H9 (cell line): ENCODE data around the gene B3GNT5. TPM values are rescaled to one million over a fixed set of nuclear protein-coding genes. Genes with fewer than 3 reads are reported as not detected.

ENCODE experiments used
- DNase-seq: peaks from one replicate; pipeline ENCODE4 v3.0.0-alpha.2; 2017
- H2AFZ ChIP-seq: one replicate; pipeline ENCODE4 v1.6.1; 2013; ENCODE audit warnings: mild to moderate bottlenecking, low read length, control low read depth, moderate library complexity
- H2AK5ac ChIP-seq: 2 replicates; pipeline ENCODE4 v1.6.1; 2013; ENCODE audit warnings: low read length, control low read depth, mixed read lengths; ENCODE audit not compliant: insufficient read length
- H2BK120ac ChIP-seq: one replicate; pipeline ENCODE4 v1.6.1; 2013; ENCODE audit warnings: low read depth, mild to moderate bottlenecking, low read length, control low read depth, inconsistent platforms; ENCODE audit not compliant: poor library complexity, severe bottlenecking
- H2BK12ac ChIP-seq: 2 replicates; pipeline ENCODE4 v1.6.1; 2013; ENCODE audit warnings: low read length, control low read depth, mixed read lengths, low read depth; ENCODE audit not compliant: insufficient read length
- H2BK15ac ChIP-seq: 2 replicates; pipeline ENCODE4 v1.6.1; 2013; ENCODE audit warnings: low read depth, low read length, control low read depth
- H2BK20ac ChIP-seq: one replicate; pipeline ENCODE4 v1.6.1; 2013; ENCODE audit warnings: low read depth, mild to moderate bottlenecking, low read length, control low read depth, inconsistent platforms; ENCODE audit not compliant: poor library complexity, severe bottlenecking
- H2BK5ac ChIP-seq: 2 replicates; pipeline ENCODE4 v1.6.1; 2013; ENCODE audit warnings: low read length, control low read depth, mixed read lengths; ENCODE audit not compliant: insufficient read length
- H3K14ac ChIP-seq: 2 replicates; pipeline ENCODE4 v1.6.1; 2013; ENCODE audit warnings: low read length, control low read depth; ENCODE audit not compliant: insufficient read depth
- H3K18ac ChIP-seq: 2 replicates; pipeline ENCODE4 v1.6.1; 2013; ENCODE audit warnings: low read depth, mild to moderate bottlenecking, mixed read lengths, low read length, control low read depth; ENCODE audit not compliant: insufficient read length
- H3K23ac ChIP-seq: 2 replicates; pipeline ENCODE4 v1.6.1; 2013; ENCODE audit warnings: low read length, control low read depth, mixed read lengths, low read depth; ENCODE audit not compliant: insufficient read length
- H3K23me2 ChIP-seq: 2 replicates; pipeline ENCODE4 v1.6.1; 2013; ENCODE audit warnings: low read depth, mild to moderate bottlenecking, mixed read lengths, low read length, control low read depth; ENCODE audit not compliant: insufficient read length, poor library complexity, severe bottlenecking
- H3K27ac ChIP-seq: 2 replicates; pipeline ENCODE4 v1.5.1; 2013; ENCODE audit warnings: low read length, control low read depth, mixed read lengths, low read depth; ENCODE audit not compliant: insufficient read length
- H3K27me3 ChIP-seq: 2 replicates; pipeline ENCODE4 v1.6.1; 2013; ENCODE audit warnings: low read length, control low read depth, inconsistent platforms; ENCODE audit not compliant: insufficient read depth
- H3K4ac ChIP-seq: 2 replicates; pipeline ENCODE4 v1.6.1; 2013; ENCODE audit warnings: low read depth, mild to moderate bottlenecking, control low read depth, inconsistent platforms, low read length, moderate library complexity
- H3K4me1 ChIP-seq: 2 replicates; pipeline ENCODE4 v1.6.1; 2013; ENCODE audit warnings: low read length, control low read depth, inconsistent platforms; ENCODE audit not compliant: insufficient read depth
- H3K4me2 ChIP-seq: 2 replicates; pipeline ENCODE4 v1.6.1; 2013; ENCODE audit warnings: low read length, control low read depth, mixed read lengths; ENCODE audit not compliant: insufficient read length, insufficient read depth
- H3K56ac ChIP-seq: 2 replicates; pipeline ENCODE4 v1.6.1; 2013; ENCODE audit warnings: low read depth, mild to moderate bottlenecking, mixed read lengths, low read length, control low read depth; ENCODE audit not compliant: insufficient read length
- H3K79me1 ChIP-seq: 2 replicates; pipeline ENCODE4 v1.6.1; 2013; ENCODE audit warnings: low read depth, mild to moderate bottlenecking, moderate library complexity, low read length, control low read depth, inconsistent platforms; ENCODE audit not compliant: insufficient read depth, poor library complexity, severe bottlenecking
- H3K79me2 ChIP-seq: 2 replicates; pipeline ENCODE4 v1.6.1; 2013; ENCODE audit warnings: low read length, control low read depth, inconsistent platforms; ENCODE audit not compliant: insufficient read depth
- H3K9ac ChIP-seq: 2 replicates; pipeline ENCODE4 v1.6.1; 2013; ENCODE audit warnings: low read length, control low read depth, mixed read lengths; ENCODE audit not compliant: insufficient read length; ENCODE audit errors: extremely low read depth
- H3K9me3 ChIP-seq: one replicate; pipeline ENCODE4 v1.6.1; 2013; ENCODE audit warnings: low read depth, low read length, inconsistent platforms; ENCODE audit not compliant: control insufficient read depth
- H3T11ph ChIP-seq: one replicate; pipeline ENCODE4 v1.6.1; 2013; ENCODE audit warnings: mild to moderate bottlenecking, low read length, control low read depth, inconsistent platforms
- H4K20me1 ChIP-seq: one replicate; pipeline ENCODE4 v1.6.1; 2013; ENCODE audit not compliant: control insufficient read depth, insufficient read length, insufficient read depth
- H4K5ac ChIP-seq: 2 replicates; pipeline ENCODE4 v1.6.1; 2013; ENCODE audit warnings: low read depth, mild to moderate bottlenecking, mixed read lengths, low read length, control low read depth; ENCODE audit not compliant: insufficient read length
- H4K8ac ChIP-seq: replicated peaks from 2 replicates; pipeline ENCODE4 v1.6.1; 2013; ENCODE audit warnings: low read length, control low read depth, mixed read lengths, low read depth; ENCODE audit not compliant: insufficient read length
- H4K91ac ChIP-seq: 2 replicates; pipeline ENCODE4 v1.6.1; 2013; ENCODE audit warnings: low read depth, mild to moderate bottlenecking, moderate library complexity, mixed read lengths, low read length, control low read depth; ENCODE audit not compliant: insufficient read length
- H3K27ac Mint-ChIP-seq, 3 experiments: 2 replicates in 2 of 3; 3 replicates in 1 of 3; pipeline ENCODE4 v1.8.0; 2020 to 2021; ENCODE audit warnings: mixed read lengths in 3 of 3, mild to moderate bottlenecking in 1 of 3, moderate library complexity in 1 of 3
- H3K27me3 Mint-ChIP-seq: 2 replicates; pipeline ENCODE4 v1.8.0; 2021; ENCODE audit warnings: low read depth, mild to moderate bottlenecking, moderate library complexity, mixed read lengths
- H3K36me3 Mint-ChIP-seq, 3 experiments: 2 replicates in 2 of 3; 3 replicates in 1 of 3; pipeline ENCODE4 v1.8.0; 2020 to 2021; ENCODE audit warnings: low read depth in 3 of 3, mixed read lengths in 3 of 3; ENCODE audit not compliant: insufficient read depth in 1 of 3
- H3K4me1 Mint-ChIP-seq, 2 experiments: 2 replicates each; pipeline ENCODE4 v1.8.0; 2020; ENCODE audit warnings: mixed read lengths in 2 of 2
- H3K4me3 Mint-ChIP-seq, 2 experiments: 2 replicates in 1 of 2; 3 replicates in 1 of 2; pipeline ENCODE4 v1.8.0; 2020 to 2021; ENCODE audit warnings: mild to moderate bottlenecking in 2 of 2, mixed read lengths in 2 of 2, moderate library complexity in 1 of 2
- H3K9me3 Mint-ChIP-seq, 2 experiments: 2 replicates in 1 of 2; 3 replicates in 1 of 2; pipeline ENCODE4 v1.8.0; 2020; ENCODE audit warnings: mild to moderate bottlenecking in 2 of 2, mixed read lengths in 2 of 2, moderate library complexity in 1 of 2
- CTCF ChIP-seq: fragments of 200-600 bp; sonication (generic); conservative IDR thresholded peaks from 3 replicates; pipeline ENCODE4 v1.8.0; 2021; ENCODE audit warnings: antibody characterized with exemption, mild to moderate bottlenecking
- WGBS: extraction: QIAGEN DNeasy Blood & Tissue Kit; methylation state at CpG from one replicate; pipeline ENCODE4 v1.1.7; 2013; ENCODE audit warnings: missing lambda C conversion rate, low lambda C conversion rate, mixed read lengths; ENCODE audit not compliant: insufficient read length; ENCODE audit errors: extremely low coverage; 5-methylcytosine and 5-hydroxymethylcytosine counted together
- total RNA-seq: library from RNA; stranded (reverse); gene quantifications from 2 replicates; pipeline ENCODE4 v1.2.1, GENCODE V29; 2021

B3GNT5 gene
- total RNA-seq, 1 experiment from 2014 or later = 7.3 TPM

- H3K4ac ChIP-seq = no peak overlapping the region
- no peak for DNase-seq
- H3K36me3 Mint-ChIP-seq = peaks cover 2 to 12% (median 11%) of the 10 kb centered on the region in 3 experiments; a peak in 6 of 7 replicates
- no peak overlapping the region for H2BK120ac ChIP-seq
- no peaks in the 10 kb centered on the region for H4K20me1 ChIP-seq
- no peaks in the 10 kb centered on the region; the same call in 1 of the 2 replicates for H3K79me2 ChIP-seq
- WGBS = no CpG with 5 or more reads among the region's 7 CpGs
- H4K91ac ChIP-seq = no peak overlapping the region
- H2AK5ac ChIP-seq = no peak overlapping the region
- H3K27ac Mint-ChIP-seq = no peak overlapping the region
- no peak overlapping the region for H4K8ac ChIP-seq
- H3K27me3 ChIP-seq = no peaks in the 10 kb centered on the region
- H3K79me1 ChIP-seq = no peaks in the 10 kb centered on the region
- no peak overlapping the region for H3T11ph ChIP-seq
- H3K9me3 ChIP-seq = no peaks in the 10 kb centered on the region
- H4K5ac ChIP-seq = no peak overlapping the region
- H3K9me3 Mint-ChIP-seq = no peaks in the 10 kb centered on the region
- TF ChIP-seq CTCF = no peak
- no peak overlapping the region for H3K56ac ChIP-seq
- H2BK15ac ChIP-seq = no peak overlapping the region
- no peak overlapping the region for H3K9ac ChIP-seq
- peaks cover 23 to 25% of the 10 kb centered on the region in 2 experiments for H3K4me1 Mint-ChIP-seq
- H2BK20ac ChIP-seq = no peak overlapping the region
- no peak overlapping the region for H2AFZ ChIP-seq
- H3K4me1 ChIP-seq = peaks cover 15% of the 10 kb centered on the region; the same call in 1 of the 2 replicates
- no peak overlapping the region for H3K14ac ChIP-seq
- H3K27me3 Mint-ChIP-seq = no peaks in the 10 kb centered on the region
- no peak overlapping the region for H3K4me2 ChIP-seq
- no peak overlapping the region for H3K27ac ChIP-seq
- H3K23ac ChIP-seq = no peak overlapping the region
- H3K18ac ChIP-seq = no peak overlapping the region
- H3K4me3 Mint-ChIP-seq = no peak overlapping the region
- H3K23me2 ChIP-seq = no peaks in the 10 kb centered on the region
- H2BK5ac ChIP-seq = no peak overlapping the region
- H2BK12ac ChIP-seq = no peak overlapping the region
These were observed 17.3 kb downstream of the B3GNT5 start for GRCh38 chr3:183270344-183270743.
